ENCODE results near the gene TRIM71.

DNA sequence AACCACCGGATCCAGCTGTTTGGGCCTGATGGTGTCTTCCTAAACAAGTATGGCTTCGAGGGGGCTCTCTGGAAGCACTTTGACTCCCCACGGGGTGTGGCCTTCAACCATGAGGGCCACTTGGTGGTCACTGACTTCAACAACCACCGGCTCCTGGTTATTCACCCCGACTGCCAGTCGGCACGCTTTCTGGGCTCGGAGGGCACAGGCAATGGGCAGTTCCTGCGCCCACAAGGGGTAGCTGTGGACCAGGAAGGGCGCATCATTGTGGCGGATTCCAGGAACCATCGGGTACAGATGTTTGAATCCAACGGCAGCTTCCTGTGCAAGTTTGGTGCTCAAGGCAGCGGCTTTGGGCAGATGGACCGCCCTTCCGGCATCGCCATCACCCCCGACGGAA is 73.6 kb downstream of the TRIM71 start:
- TF ChIP-seq CTCF (IDR thresholded peaks at IDR 0.05) (no peak), POLR2A (IDR thresholded peaks at IDR 0.05) (no peak), EP300 (IDR thresholded peaks at IDR 0.05) (no peak)
